Panc1 (cell line): ENCODE measurements around the gene RTP5. TPM values are rescaled to one million over a fixed set of nuclear protein-coding genes. Genes with fewer than 3 reads are reported as not detected.

Experiments used
- ATAC-seq: fragments of 200-7000 bp; cut with Tn5 transposase; 2 replicates; pipeline ENCODE4 v1.9.1; 2020; ENCODE audit warnings: mild to moderate bottlenecking, moderate library complexity
- BruUV-seq: library from RNA; stranded (reverse); fragments of 400-500 nt; replicated peaks from 2 replicates; lab custom pipeline; 2021; lab: Mats Ljungman, UMichigan
- CTCF ChIA-PET: fragments of 300-600 bp; sonication (Branson Sonifier 250); formaldehyde crosslinking; loops from one replicate; lab custom pipeline; 2022; ENCODE audit warnings: antibody characterized with exemption; lab: Charles Lee
- POLR2A ChIA-PET: fragments of 300-600 bp; sonication (Branson Sonifier 250); formaldehyde crosslinking; loops from one replicate; lab custom pipeline; 2022; ENCODE audit warnings: antibody characterized with exemption; lab: Charles Lee
- DNase-seq: peaks from one replicate; pipeline ENCODE4 v3.0.0-alpha.2; 2010; ENCODE audit warnings: low read depth, low spot score
- H3K27ac ChIP-seq: 2 replicates; pipeline ENCODE4 v1.5.1; 2011; ENCODE audit warnings: mild to moderate bottlenecking, low read length, inconsistent platforms
- H3K27me3 ChIP-seq: fragments of 200-500 bp; sonication (Bioruptor generic); 2 replicates; pipeline ENCODE4 v1.6.0; 2014; ENCODE audit warnings: low read length, inconsistent platforms; ENCODE audit not compliant: control insufficient read depth, insufficient read depth
- H3K36me3 ChIP-seq: fragments of 200-500 bp; sonication (Bioruptor generic); 2 replicates; pipeline ENCODE4 v1.5.1; 2014; ENCODE audit warnings: inconsistent platforms, mild to moderate bottlenecking, low read length, moderate library complexity; ENCODE audit not compliant: control insufficient read depth, insufficient read depth
- H3K4me1 ChIP-seq: 2 replicates; pipeline ENCODE4 v1.5.1; 2011; ENCODE audit warnings: inconsistent platforms, mild to moderate bottlenecking, low read length, moderate library complexity; ENCODE audit not compliant: control insufficient read depth, insufficient read depth
- H3K4me3 ChIP-seq, 2 experiments: 2 replicates each; pipeline ENCODE4 v1.5.1; 2011 to 2012; ENCODE audit warnings: low read depth in 2 of 2, low read length in 2 of 2, mild to moderate bottlenecking in 2 of 2, inconsistent platforms in 1 of 2, moderate library complexity in 1 of 2
- H3K9me3 ChIP-seq: fragments of 200-500 bp; sonication (Bioruptor generic); 2 replicates; pipeline ENCODE4 v1.5.1; 2014; ENCODE audit warnings: low read depth, mild to moderate bottlenecking, inconsistent platforms, low read length, moderate library complexity; ENCODE audit not compliant: control insufficient read depth, insufficient read depth
- POLR2AphosphoS5 ChIP-seq: IDR thresholded peaks from 2 replicates; pipeline ENCODE4 v1.6.1; 2012; ENCODE audit warnings: mild to moderate bottlenecking, low read depth, low read length, moderate library complexity
- SIN3A ChIP-seq: IDR thresholded peaks from 2 replicates; pipeline ENCODE4 v1.6.1; 2012; ENCODE audit warnings: low read depth, mild to moderate bottlenecking, low read length, moderate library complexity, borderline replicate concordance; ENCODE audit not compliant: insufficient read depth
- TCF7L2 ChIP-seq: IDR thresholded peaks from 2 replicates; pipeline ENCODE4 v1.6.1; 2011; ENCODE audit warnings: mild to moderate bottlenecking, low read depth, low read length, inconsistent platforms
- in situ Hi-C: cut with HindIII; loops from 2 replicates; pipeline ENCODE4 v1.10.0; 2016; ENCODE audit warnings: low sequenced_read_pairs, low pct_unique_long_range_greater_than_20kb
- intact Hi-C: fragments of 100-400 bp; cut with micrococcal nuclease; formaldehyde crosslinking; loops from one replicate; pipeline ENCODE4 v1.10.0; 2022; ENCODE audit not compliant: unreplicated experiment
- total RNA-seq: library from RNA; stranded (reverse); gene quantifications from one replicate; pipeline ENCODE4 v1.2.1, GENCODE V29; 2021; ENCODE audit not compliant: unreplicated experiment
- TF ChIP-seq, protein P1 (sequence below): fragments of 450-650 bp; IDR thresholded peaks from 2 replicates; pipeline ENCODE4 v1.5.1; 2017; ENCODE audit warnings: mild to moderate bottlenecking
- TF ChIP-seq, protein P2 (sequence below), 2 experiments: IDR thresholded peaks; 2 replicates each; pipeline ENCODE4 v1.6.1; 2011 to 2012; ENCODE audit warnings: low read depth in 2 of 2, control low read depth in 1 of 2, low read length in 1 of 2, mild to moderate bottlenecking in 1 of 2, moderate library complexity in 1 of 2; ENCODE audit not compliant: insufficient read depth in 1 of 2

RTP5 gene
- total RNA-seq, 1 experiment from 2014 or later = not detected

DNA sequence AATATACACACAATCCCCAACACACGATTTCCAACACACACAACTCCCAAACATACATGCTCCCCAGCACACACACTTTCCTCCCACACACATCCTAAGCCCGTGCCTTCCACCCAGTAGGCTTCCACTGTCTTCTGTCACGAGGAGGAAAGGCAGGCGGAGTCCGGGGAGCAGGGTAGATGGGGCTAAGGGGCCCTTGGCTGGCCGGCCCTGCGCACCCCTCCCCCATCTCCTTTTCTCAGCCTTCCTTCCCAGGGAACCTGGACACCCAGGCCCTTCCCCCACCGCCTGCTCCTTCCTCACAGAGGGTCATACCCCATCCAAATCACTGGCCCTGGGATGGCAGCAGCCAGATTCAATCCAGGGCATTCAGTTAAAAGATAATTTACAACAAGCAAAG is 7.4 kb upstream of the RTP5 start:
- Histone ChIP-seq H3K4me1 (peaks cover 8% of the 10 kb centered on the region; the same call in 1 of the 2 replicates), H3K9me3 (no peaks in the 10 kb centered on the region), H3K36me3 (no peaks in the 10 kb centered on the region), H3K27ac (no peak overlapping the region), H3K27me3 (no peaks in the 10 kb centered on the region), H3K4me3 (no peak overlapping the region)
- BruUV-seq = no TSS peak
- POLR2A ChIA-PET = no interaction called here
- ATAC-seq (no peak), DNase-seq (no peak)
- TF ChIP-seq TCF7L2 (no peak), SIN3A (no peak), POLR2AphosphoS5 (no peak)
- TF ChIP-seq, protein P1, sequence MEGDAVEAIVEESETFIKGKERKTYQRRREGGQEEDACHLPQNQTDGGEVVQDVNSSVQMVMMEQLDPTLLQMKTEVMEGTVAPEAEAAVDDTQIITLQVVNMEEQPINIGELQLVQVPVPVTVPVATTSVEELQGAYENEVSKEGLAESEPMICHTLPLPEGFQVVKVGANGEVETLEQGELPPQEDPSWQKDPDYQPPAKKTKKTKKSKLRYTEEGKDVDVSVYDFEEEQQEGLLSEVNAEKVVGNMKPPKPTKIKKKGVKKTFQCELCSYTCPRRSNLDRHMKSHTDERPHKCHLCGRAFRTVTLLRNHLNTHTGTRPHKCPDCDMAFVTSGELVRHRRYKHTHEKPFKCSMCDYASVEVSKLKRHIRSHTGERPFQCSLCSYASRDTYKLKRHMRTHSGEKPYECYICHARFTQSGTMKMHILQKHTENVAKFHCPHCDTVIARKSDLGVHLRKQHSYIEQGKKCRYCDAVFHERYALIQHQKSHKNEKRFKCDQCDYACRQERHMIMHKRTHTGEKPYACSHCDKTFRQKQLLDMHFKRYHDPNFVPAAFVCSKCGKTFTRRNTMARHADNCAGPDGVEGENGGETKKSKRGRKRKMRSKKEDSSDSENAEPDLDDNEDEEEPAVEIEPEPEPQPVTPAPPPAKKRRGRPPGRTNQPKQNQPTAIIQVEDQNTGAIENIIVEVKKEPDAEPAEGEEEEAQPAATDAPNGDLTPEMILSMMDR = no peak
- TF ChIP-seq, protein P2, sequence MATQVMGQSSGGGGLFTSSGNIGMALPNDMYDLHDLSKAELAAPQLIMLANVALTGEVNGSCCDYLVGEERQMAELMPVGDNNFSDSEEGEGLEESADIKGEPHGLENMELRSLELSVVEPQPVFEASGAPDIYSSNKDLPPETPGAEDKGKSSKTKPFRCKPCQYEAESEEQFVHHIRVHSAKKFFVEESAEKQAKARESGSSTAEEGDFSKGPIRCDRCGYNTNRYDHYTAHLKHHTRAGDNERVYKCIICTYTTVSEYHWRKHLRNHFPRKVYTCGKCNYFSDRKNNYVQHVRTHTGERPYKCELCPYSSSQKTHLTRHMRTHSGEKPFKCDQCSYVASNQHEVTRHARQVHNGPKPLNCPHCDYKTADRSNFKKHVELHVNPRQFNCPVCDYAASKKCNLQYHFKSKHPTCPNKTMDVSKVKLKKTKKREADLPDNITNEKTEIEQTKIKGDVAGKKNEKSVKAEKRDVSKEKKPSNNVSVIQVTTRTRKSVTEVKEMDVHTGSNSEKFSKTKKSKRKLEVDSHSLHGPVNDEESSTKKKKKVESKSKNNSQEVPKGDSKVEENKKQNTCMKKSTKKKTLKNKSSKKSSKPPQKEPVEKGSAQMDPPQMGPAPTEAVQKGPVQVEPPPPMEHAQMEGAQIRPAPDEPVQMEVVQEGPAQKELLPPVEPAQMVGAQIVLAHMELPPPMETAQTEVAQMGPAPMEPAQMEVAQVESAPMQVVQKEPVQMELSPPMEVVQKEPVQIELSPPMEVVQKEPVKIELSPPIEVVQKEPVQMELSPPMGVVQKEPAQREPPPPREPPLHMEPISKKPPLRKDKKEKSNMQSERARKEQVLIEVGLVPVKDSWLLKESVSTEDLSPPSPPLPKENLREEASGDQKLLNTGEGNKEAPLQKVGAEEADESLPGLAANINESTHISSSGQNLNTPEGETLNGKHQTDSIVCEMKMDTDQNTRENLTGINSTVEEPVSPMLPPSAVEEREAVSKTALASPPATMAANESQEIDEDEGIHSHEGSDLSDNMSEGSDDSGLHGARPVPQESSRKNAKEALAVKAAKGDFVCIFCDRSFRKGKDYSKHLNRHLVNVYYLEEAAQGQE (IDR thresholded peaks at IDR 0.05; ENCODE audit: insufficient read depth in 1 of 2, low read depth in 2 of 2, low read length in 1 of 2) = no peak
- CTCF ChIA-PET = no interaction called here
- in situ Hi-C loops = no loop called here
- intact Hi-C loops = no loop called here

DNA sequence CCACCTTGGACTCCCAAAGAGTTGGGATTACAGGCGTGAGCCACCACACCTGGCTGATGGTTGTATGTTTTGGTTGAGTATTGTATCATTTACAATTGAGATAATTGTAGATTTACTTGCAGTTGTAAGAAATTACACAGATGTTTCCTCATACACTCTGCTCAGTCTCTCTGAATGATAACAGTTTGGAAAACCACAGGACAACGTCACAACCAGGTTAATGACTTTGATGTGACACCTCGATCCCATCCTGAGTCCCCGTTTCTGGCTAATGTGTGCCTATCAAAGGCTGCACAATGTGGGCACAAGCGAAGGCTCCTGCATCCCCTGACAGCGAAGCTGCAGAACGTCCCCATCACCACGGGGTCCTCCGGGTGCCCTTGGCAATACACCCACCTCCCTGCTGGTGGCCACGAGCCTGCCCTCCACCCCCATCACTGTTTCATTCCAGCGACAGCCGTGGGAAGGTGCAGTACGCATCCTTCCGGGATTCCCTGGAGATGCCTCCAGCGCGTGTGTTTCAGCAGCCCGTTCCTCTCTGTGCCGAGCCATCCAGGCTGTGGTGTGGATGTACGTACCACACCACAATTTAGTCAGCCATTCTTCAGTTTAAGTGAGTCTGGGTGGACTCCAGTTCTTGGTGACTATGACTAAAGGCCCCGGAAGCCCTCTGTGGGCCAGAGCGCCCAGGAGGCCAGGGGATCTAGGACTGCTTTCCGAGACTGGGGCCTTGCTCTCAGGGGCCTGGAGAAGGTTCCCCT is 6.6 kb upstream of the RTP5 start:
- no TSS peak for BruUV-seq
- H3K4me1 ChIP-seq = peaks cover 8% of the 10 kb centered on the region; the same call in 1 of the 2 replicates
- no peak overlapping the region for H3K27ac ChIP-seq
- H3K27me3 ChIP-seq = no peaks in the 10 kb centered on the region
- TF ChIP-seq SIN3A (no peak), TCF7L2 (no peak), POLR2AphosphoS5 (no peak)
- TF ChIP-seq, protein P2 (IDR thresholded peaks at IDR 0.05; ENCODE audit: insufficient read depth in 1 of 2, low read depth in 2 of 2, low read length in 1 of 2) = no peak
- TF ChIP-seq, protein P1 = no peak
- DNase-seq (no peak), ATAC-seq (no peak)
- H3K36me3 ChIP-seq = no peaks in the 10 kb centered on the region
- no peak overlapping the region for H3K4me3 ChIP-seq
- ChIA-PET CTCF (no interaction called here), POLR2A (no interaction called here)
- no peaks in the 10 kb centered on the region for H3K9me3 ChIP-seq
- in situ Hi-C loops = no loop called here
- intact Hi-C loops = no loop called here
